Stomach (tissue), 4 donors: Measurements from ENCODE around the gene GMDS.

Experiments used
- POLR2A ChIP-seq, 4 donors: fragments of 450-650 bp; IDR thresholded peaks; one replicate each; pipeline ENCODE4 v1.6.1; 2016; ENCODE audit warnings: antibody characterized with exemption in 4 of 4, control low read depth in 2 of 4, mild to moderate bottlenecking in 1 of 4, moderate library complexity in 1 of 4
- TF ChIP-seq, protein P1 (sequence below), 7 experiments: fragments of 450-650 bp in 4 of 7; fragments of 200-600 bp in 3 of 7; sonication (generic) in 3 of 7; IDR thresholded peaks; one replicate each; pipeline ENCODE4 v1.5.1; 2016 to 2019; ENCODE audit warnings: antibody characterized with exemption in 7 of 7, control low read depth in 2 of 7, mild to moderate bottlenecking in 1 of 7

DNA sequence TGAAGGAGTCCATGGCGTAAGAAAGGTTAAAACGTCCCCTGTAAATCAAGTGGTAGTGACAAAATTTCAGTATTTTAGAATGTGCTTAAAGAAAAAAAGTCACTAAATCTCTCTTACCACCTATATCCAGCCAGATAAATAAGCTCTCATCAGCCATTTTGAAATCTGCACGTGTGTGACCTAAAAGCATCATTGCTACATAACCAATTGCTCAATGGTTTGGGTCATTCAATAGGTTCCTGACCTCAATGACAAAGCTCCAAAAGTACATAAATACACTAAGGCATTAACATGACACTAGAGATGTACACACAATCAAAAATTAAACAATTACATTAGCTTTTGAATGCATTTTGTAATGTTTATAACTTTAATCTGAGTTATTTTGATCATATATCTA, 272.4 kb downstream of the GMDS start:
- TF ChIP-seq, protein P1, sequence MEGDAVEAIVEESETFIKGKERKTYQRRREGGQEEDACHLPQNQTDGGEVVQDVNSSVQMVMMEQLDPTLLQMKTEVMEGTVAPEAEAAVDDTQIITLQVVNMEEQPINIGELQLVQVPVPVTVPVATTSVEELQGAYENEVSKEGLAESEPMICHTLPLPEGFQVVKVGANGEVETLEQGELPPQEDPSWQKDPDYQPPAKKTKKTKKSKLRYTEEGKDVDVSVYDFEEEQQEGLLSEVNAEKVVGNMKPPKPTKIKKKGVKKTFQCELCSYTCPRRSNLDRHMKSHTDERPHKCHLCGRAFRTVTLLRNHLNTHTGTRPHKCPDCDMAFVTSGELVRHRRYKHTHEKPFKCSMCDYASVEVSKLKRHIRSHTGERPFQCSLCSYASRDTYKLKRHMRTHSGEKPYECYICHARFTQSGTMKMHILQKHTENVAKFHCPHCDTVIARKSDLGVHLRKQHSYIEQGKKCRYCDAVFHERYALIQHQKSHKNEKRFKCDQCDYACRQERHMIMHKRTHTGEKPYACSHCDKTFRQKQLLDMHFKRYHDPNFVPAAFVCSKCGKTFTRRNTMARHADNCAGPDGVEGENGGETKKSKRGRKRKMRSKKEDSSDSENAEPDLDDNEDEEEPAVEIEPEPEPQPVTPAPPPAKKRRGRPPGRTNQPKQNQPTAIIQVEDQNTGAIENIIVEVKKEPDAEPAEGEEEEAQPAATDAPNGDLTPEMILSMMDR (IDR thresholded peaks at IDR 0.05): no peak
- no peak for TF ChIP-seq POLR2A (IDR thresholded peaks at IDR 0.05)
